GM12878 (cell line): Measurements from ENCODE around the gene BIRC3. TPM values are rescaled to one million over a fixed set of nuclear protein-coding genes. Genes with fewer than 3 reads are reported as not detected.
A peak's percentile ranks its signal among the peaks of the same experiment; 100 is the strongest.

Experiments
- ATAC-seq: fragments of 200-7000 bp; cut with Tn5 transposase; 3 replicates; pipeline ENCODE4 v1.9.1; 2020; ENCODE audit warnings: mild to moderate bottlenecking, moderate library complexity
- BruUV-seq: library from RNA; stranded (reverse); fragments of 400-500 nt; replicated peaks from 2 replicates; lab custom pipeline; 2021; lab: Mats Ljungman, UMichigan
- CTCF ChIA-PET: fragments of 300-600 bp; sonication (Branson Sonifier 250); formaldehyde crosslinking; extraction: SDS; loops from one replicate; lab custom pipeline; 2021; ENCODE audit warnings: inconsistent platforms; lab: Yijun Ruan, JAX
- POLR2A ChIA-PET: fragments of 350-600 bp; formaldehyde crosslinking; extraction: SDS; loops from one replicate; lab custom pipeline; 2021; ENCODE audit warnings: inconsistent platforms; lab: Charles Lee
- RAD21 ChIA-PET: fragments of 300-600 bp; sonication (Branson Sonifier 250); formaldehyde crosslinking; loops from one replicate; lab custom pipeline; 2023; ENCODE audit warnings: antibody characterized with exemption; ENCODE audit not compliant: unreplicated experiment; lab: Charles Lee
- SMC1A ChIA-PET: fragments of 300-600 bp; sonication (Branson Sonifier 250); formaldehyde crosslinking; loops from one replicate; lab custom pipeline; 2023; ENCODE audit not compliant: unreplicated experiment, uncharacterized antibody; lab: Charles Lee
- DNase-seq: peaks from one replicate; pipeline ENCODE4 v3.0.0-alpha.2; 2011; ENCODE audit warnings: low read depth, low spot score
- FAIRE-seq: peaks from 3 replicates; lab custom pipeline; 2011; peaks lifted over from hg19 to GRCh38; lab: Jason Lieb, UNC
- H2AFZ ChIP-seq: 2 replicates; pipeline ENCODE4 v1.6.0; 2011; ENCODE audit warnings: low read depth, low read length, control low read depth; ENCODE audit not compliant: control insufficient read depth
- H3K27ac ChIP-seq: 2 replicates; pipeline ENCODE4 v1.5.1; 2011; ENCODE audit warnings: control low read depth; ENCODE audit not compliant: control insufficient read depth, insufficient read depth
- H3K27me3 ChIP-seq, 2 experiments: replicated peaks in 1 of 2; 2 replicates each; pipeline versions ENCODE4 v1.6.0 to v1.6.1; 2011; ENCODE audit warnings: low read length in 1 of 2; ENCODE audit not compliant: control insufficient read depth in 2 of 2, insufficient read depth in 2 of 2
- H3K36me3 ChIP-seq, 2 experiments: 2 replicates each; pipeline ENCODE4 v1.5.1; 2011; ENCODE audit warnings: low read length in 1 of 2; ENCODE audit not compliant: control insufficient read depth in 2 of 2, insufficient read depth in 2 of 2
- H3K4me1 ChIP-seq: 2 replicates; pipeline ENCODE4 v1.6.1; 2011; ENCODE audit warnings: mild to moderate bottlenecking, low read length, moderate library complexity, mixed read lengths; ENCODE audit not compliant: control insufficient read depth, insufficient read depth
- H3K4me2 ChIP-seq: 2 replicates; pipeline ENCODE4 v1.6.0; 2011; ENCODE audit warnings: control low read depth; ENCODE audit not compliant: control insufficient read depth, insufficient read depth
- H3K4me3 ChIP-seq: fragments of 200-600 bp; sonication (generic); 2 replicates; pipeline ENCODE4 v1.5.1; 2016
- H3K79me2 ChIP-seq: 2 replicates; pipeline ENCODE4 v1.6.0; 2011; ENCODE audit warnings: low read length; ENCODE audit not compliant: control insufficient read depth, insufficient read depth
- H3K9ac ChIP-seq: 2 replicates; pipeline ENCODE4 v1.8.0; 2011; ENCODE audit warnings: low read length, control low read depth, mixed read lengths; ENCODE audit not compliant: control insufficient read depth, insufficient read depth
- H3K9me3 ChIP-seq: replicated peaks from 3 replicates; pipeline ENCODE4 v1.5.1; 2011; ENCODE audit warnings: mild to moderate bottlenecking, low read length; ENCODE audit not compliant: control insufficient read depth, insufficient read depth
- H4K20me1 ChIP-seq: 2 replicates; pipeline ENCODE4 v1.6.0; 2011; ENCODE audit not compliant: control insufficient read depth, insufficient read depth
- FOXM1 ChIP-seq: IDR thresholded peaks from 2 replicates; pipeline ENCODE4 v1.6.1; 2012; ENCODE audit warnings: low read depth, mild to moderate bottlenecking, inconsistent platforms, low read length, moderate library complexity
- MYB ChIP-seq: fragments of 150-350 bp; IDR thresholded peaks from 2 replicates; pipeline ENCODE4 v1.6.1; 2014; ENCODE audit warnings: mild to moderate bottlenecking, low read depth, low read length, borderline replicate concordance
- PKNOX1 ChIP-seq: fragments of 450-650 bp; IDR thresholded peaks from 2 replicates; pipeline ENCODE4 v1.6.1; 2016; ENCODE audit warnings: mild to moderate bottlenecking
- PML ChIP-seq: IDR thresholded peaks from 2 replicates; pipeline ENCODE4 v1.6.1; 2012; ENCODE audit warnings: low read length, inconsistent platforms
- POLR2A ChIP-seq: IDR thresholded peaks from 2 replicates; pipeline ENCODE4 v1.6.1; 2011; ENCODE audit warnings: low read depth, mild to moderate bottlenecking, low read length
- POLR2AphosphoS2 ChIP-seq: IDR thresholded peaks from 2 replicates; pipeline ENCODE4 v1.6.1; 2011; ENCODE audit warnings: low read depth, mild to moderate bottlenecking, low read length, improper control_type of control experiment, moderate library complexity
- RUNX3 ChIP-seq: IDR thresholded peaks from 2 replicates; pipeline ENCODE4 v1.6.1; 2012; ENCODE audit warnings: low read length, inconsistent platforms
- SMAD5 ChIP-seq: IDR thresholded peaks from 2 replicates; pipeline ENCODE4 v1.6.1; 2016; ENCODE audit warnings: antibody characterized with exemption, low read depth
- ZBTB4 ChIP-seq: fragments of 450-650 bp; formaldehyde crosslinking; IDR thresholded peaks from 2 replicates; pipeline ENCODE4 v1.4.0; 2022; ENCODE audit warnings: mild to moderate bottlenecking, moderate library complexity
- ZNF217 ChIP-seq: fragments of 450-650 bp; IDR thresholded peaks from 2 replicates; pipeline ENCODE4 v1.6.1; 2017; ENCODE audit warnings: antibody characterized with exemption, mild to moderate bottlenecking
- ZNF24 ChIP-seq: fragments of 450-650 bp; IDR thresholded peaks from 2 replicates; pipeline ENCODE4 v1.6.1; 2017; ENCODE audit warnings: antibody characterized with exemption, mild to moderate bottlenecking
- ZNF687 ChIP-seq: fragments of 450-650 bp; IDR thresholded peaks from 2 replicates; pipeline ENCODE4 v1.6.1; 2017; ENCODE audit warnings: mild to moderate bottlenecking, moderate library complexity
- in situ Hi-C: fragments of 300-500 bp; cut with MboI; formaldehyde crosslinking; loops from 9 replicates; pipeline ENCODE4 v1.14.3; 2018; ENCODE audit warnings: mixed read lengths
- intact Hi-C: fragments of 100-400 bp; cut with micrococcal nuclease; formaldehyde crosslinking; loops from one replicate; pipeline ENCODE4 v1.14.2; 2022; ENCODE audit not compliant: unreplicated experiment
- polyA plus RNA-seq, 11 experiments: library from polyadenylated mRNA; depleted of rRNA in 4 of 11; unstranded in 6 of 11; stranded (reverse) in 5 of 11; fragments of >200 nt; fragmentation: Nextera tagmentation in 4 of 11; fragmentation: Illumina TruSeq in 1 of 11; extraction: Ambion mirVana in 4 of 11; extraction: Trizol in 1 of 11; gene quantifications; 1 replicate in 1 of 11; 2 replicates in 10 of 11; pipeline versions ENCODE4 v1.2.1 to v1.2.3, GENCODE V29; 2011 to 2016; ENCODE audit warnings: inconsistent platforms in 2 of 11, missing spikeins in 2 of 11, low read depth in 1 of 11
- total RNA-seq, 4 experiments: library from RNA; depleted of rRNA in 3 of 4; stranded (reverse); fragments of >200 nt in 3 of 4; fragmentation: Illumina TruSeq in 1 of 4; extraction: Trizol in 1 of 4; gene quantifications; 2 replicates each; pipeline versions ENCODE4 v1.2.1 to v1.2.3, GENCODE V29; 2013 to 2021

The BIRC3 gene
- total and polyA plus RNA-seq, 10 of the 15 experiments (the other 5 are each of a cell fraction or from before 2014, with no cell fraction given) = 42.1 to 351 (median 83.7) TPM

GRCh38 chr11:102332611-102332994 lies 15.3 kb downstream of the BIRC3 start (continued):
- TF ChIP-seq ZBTB4 (CRISPR knock-in tag) = no peak
- TF ChIP-seq POLR2A = 0 out of 2 replicates have a peak, but pooled peaks have one; percentile 2
- TF ChIP-seq PKNOX1 = peak; percentile 37; the same call in 1 of the 2 replicates
- peak; percentile 62; the same call in 1 of the 2 replicates for TF ChIP-seq ZNF24

GRCh38 chr11:102338479-102339010 lies 21.3 kb downstream of the BIRC3 start:
- Histone ChIP-seq H3K4me3 (no peak overlapping the region), H3K27me3 (no peaks in the 10 kb centered on the region), H3K9ac (no peak overlapping the region), H4K20me1 (no peaks in the 10 kb centered on the region), H3K9me3 (no peaks in the 10 kb centered on the region), H3K79me2 (no peaks in the 10 kb centered on the region), H3K36me3 (peaks cover 3 to 16% of the 10 kb centered on the region in 2 experiments; a peak in 3 of 4 replicates), H3K4me2 (no peak overlapping the region), H3K27ac (no peak overlapping the region), H3K4me1 (no peaks in the 10 kb centered on the region), H2AFZ (no peak overlapping the region)
- SMC1A ChIA-PET = interaction anchor here (0.9 to 2.9 kb wide), 9 partner anchors 12 to 335 kb away, joined by 3 to 32 read pairs (median 5); no protein-coding TSS in a partner anchor
- ATAC-seq = no peak; the same call in 2 of the 3 replicates
- in situ Hi-C loops (no loop called here), intact Hi-C loops (no loop called here)
- RAD21 ChIA-PET = interaction anchor here (1.2 to 2.5 kb wide), 6 partner anchors 45 to 326 kb away, joined by 3 to 17 read pairs (median 6); no protein-coding TSS in a partner anchor
- TF ChIP-seq SMAD5 (0 out of 2 replicates have a peak, but pooled peaks have one; percentile 6), PML (peak; percentile 51; the same call in 1 of the 2 replicates), MYB (no peak), ZNF217 (no peak), RUNX3 (0 out of 2 replicates have a peak, but pooled peaks have one; percentile 9), POLR2AphosphoS2 (0 out of 2 replicates have a peak, but pooled peaks have one; percentile 55), FOXM1 (peak; percentile 33; the same call in 1 of the 2 replicates), ZNF687 (no peak)
- CTCF ChIA-PET = interaction anchor here (0.9 to 8.3 kb wide), 8 partner anchors 28 to 328 kb away, joined by 3 to 234 read pairs (median 6); no protein-coding TSS in a partner anchor
- FAIRE-seq = no peak
- no TSS peak for BruUV-seq
- no peak for DNase-seq
- POLR2A ChIA-PET = interaction anchor here (1.0 to 1.4 kb wide), 2 partner anchors 43 to 276 kb away, joined by 3 read pairs; no protein-coding TSS in a partner anchor
